HG02610 (cell line): Measurements from ENCODE around the gene GATA3.
A peak's percentile ranks its signal among the peaks of the same experiment; 100 is the strongest.
"Not testable (repeated sequence)": the region's sequence is repeated elsewhere in the genome, so short reads cannot be mapped to it uniquely, and the experiment has no call there.

Source experiments
- ATAC-seq: cut with Tn5 transposase; IDR thresholded peaks from one replicate; pipeline ENCODE4 v1.9.1; 2021; ENCODE audit warnings: mild to moderate bottlenecking, moderate library complexity; ENCODE audit not compliant: unreplicated experiment

GATA3 gene

GRCh38 chr10:8054494-8055407 is at the start of gene GATA3:
GATA3 (plus strand) TSS chr10:8054688; CDS start chr10:8055656, 968 bp downstream.
- peak; percentile 43 for ATAC-seq

DNA sequence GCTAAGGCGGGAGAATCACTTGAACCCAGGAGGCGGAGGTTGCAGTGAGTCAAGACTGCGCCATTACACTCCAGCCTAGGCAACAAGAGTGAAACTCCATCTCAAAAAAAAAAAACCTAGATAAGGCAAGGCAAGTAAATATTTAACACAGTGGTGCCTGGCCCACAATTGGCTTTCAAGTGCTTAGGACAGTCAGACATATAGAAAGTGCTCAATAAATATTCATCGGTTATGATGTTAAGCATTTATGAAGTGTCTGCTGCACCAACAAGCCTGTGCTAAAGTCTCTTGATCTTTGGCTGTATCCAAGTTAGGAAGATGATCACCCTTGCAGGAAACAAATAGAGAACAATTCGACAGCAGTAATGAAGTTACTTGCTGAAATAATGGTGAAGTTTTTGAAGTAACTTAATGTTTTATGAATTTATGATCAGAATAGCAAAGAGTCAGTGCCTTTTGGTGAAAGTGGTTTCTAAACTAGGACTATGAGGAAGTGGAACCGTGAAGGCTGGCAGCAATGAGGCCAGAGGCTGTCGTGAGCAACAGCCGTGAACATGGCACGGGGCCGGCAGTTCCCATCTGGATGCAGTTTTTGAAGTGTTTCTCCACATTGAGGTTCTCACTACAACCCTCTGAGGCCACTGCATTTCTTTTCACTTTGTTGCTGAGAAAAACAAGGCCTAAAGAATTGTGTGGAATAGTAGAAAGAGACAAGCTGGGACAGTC is 48.1 kb upstream of the GATA3 start:
- no peak for ATAC-seq

GRCh38 chr10:8009031-8009430 is 45.5 kb upstream of the GATA3 start:
- no peak for ATAC-seq

GRCh38 chr10:8013006-8013405 is 41.5 kb upstream of the GATA3 start:
- ATAC-seq: no peak

DNA sequence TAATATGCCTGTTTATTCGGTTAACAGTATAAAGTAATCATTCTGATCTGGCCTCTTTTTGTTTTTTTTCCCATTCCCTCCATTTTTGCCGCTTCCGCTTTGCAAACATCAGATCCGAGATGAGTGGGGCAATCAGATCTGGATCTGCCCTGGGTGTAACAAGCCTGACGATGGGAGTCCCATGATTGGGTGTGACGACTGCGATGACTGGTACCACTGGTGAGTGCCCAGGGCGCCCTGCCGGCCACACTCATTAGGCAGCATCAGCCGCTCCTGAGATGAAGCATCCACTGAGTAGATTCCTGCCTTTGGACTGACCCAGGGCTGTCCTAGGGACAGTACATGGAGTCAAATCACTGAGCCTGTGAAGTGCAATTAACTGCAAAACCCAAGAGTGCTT is 40.9 kb upstream of the GATA3 start:
- no peak for ATAC-seq

DNA sequence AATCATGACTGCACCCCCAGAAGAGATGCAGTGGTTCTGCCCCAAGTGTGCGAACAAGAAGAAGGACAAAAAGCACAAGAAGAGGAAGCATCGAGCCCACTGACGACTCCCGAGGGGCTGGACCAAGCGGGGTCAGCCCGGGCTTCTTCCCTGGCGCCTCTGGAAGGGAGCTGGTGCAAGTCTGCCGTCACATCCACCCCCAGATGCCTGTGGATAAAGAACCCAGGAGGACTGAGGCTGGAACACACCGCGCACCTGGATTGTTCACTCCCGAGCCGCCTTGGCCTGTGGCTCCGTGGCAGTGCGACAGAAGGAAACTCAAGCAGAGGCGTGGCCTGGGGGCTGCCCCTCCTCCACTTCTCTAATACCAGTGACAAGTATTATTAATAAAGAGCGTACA is 39.8 kb upstream of the GATA3 start:
- no peak for ATAC-seq

DNA sequence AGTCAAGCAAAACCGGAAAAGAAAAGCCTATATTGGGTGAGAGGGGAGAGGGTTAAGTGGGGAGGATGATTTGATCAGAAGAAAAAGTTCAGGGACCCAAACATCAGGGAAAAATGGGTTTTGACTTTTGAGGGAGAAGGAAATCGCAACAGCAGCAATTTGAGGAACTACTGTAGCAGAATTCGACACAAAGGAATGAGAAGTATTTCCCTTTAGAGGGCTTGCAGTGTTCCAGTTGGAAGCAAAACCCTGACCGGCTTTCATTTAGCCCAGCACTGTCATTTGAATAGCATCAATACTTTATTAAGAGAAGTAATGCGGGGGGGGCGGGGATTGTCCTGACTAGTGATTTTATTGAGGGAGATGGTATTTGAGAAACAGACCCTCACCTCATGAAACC is 37.2 kb upstream of the GATA3 start:
- ATAC-seq: no peak

DNA sequence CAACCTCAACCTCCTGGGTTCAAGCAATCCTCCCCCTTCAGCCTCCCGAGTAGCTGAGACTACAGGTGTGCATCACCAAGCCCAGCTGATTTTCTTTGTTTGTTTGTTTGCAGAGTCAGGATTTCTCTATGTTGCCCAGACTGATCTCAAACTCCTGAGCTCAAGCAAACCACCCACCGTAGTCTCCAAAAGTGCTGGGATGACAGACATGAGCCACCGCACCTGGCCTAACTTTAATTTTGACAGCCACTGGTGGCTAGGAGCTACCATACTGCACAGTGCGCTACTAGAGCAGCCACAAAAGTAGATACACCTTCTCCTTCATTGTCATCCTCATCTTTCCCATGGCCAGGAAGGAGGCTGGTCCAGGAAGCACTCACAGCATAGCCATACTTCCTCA is 31.2 kb upstream of the GATA3 start:
- no peak for ATAC-seq

DNA sequence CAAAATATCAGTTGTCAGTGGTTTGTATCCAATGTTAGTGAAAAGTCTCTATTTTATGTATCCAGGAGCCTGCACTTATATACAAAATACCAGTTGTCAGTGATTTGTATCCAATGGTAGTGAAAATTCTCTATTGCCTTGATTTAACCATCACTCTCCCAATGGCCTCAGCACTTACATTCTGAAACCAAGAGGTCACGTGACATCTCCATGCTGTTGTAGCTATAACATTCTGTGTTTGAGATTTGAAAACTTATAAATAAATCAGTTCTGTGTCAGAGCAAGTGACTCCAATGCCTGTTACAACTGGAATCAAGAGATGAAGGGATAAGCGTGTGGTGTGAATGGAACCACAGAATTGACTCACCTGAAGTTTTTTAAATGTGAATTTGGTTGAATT is 30.6 kb upstream of the GATA3 start:
- no peak for ATAC-seq

DNA sequence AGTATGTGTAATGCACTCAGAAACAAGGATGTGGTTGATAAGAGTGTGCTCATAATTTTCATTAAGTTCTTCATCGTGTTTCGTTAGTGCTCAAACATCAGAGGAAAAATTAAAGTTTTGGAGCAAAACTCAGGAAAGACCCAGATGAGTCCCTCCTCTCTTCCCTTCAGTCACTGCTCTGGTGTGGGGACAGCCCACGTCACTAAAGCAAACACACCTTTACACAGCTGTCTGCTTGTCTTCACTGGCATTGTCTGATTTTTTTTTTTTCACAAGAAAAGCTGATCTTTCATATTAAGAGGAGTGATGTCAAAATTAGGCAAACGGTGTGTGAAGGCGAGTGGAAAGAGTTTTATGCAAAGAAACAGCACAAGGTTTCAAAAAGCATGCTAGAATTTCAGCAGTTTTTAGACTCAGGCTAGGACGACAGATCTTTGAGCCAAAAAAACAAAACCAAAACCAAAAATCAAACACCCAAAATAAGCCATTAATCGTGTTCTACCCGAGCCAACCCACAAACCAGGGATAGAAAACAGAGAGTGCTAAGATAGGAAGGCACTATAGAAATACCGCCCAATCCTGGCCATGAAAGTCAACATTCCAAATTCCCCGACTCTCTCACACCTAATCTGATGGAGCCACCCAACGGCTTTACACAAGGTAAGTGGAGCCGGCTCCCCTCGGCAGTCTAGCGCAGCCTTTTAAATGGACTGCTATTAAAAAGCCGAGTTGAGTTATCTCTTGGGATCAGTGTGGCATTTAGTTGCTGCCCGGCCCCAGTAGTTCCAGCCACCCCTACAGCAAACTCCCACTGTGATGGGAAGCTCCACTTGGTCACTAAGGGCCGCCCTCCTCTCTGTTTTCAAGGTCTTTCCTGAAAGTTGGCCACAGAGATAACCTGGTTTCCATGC is 27.9 kb upstream of the GATA3 start:
- no peak for ATAC-seq

GRCh38 chr10:8031211-8031610 is 23.3 kb upstream of the GATA3 start:
- ATAC-seq: not testable (repeated sequence)

DNA sequence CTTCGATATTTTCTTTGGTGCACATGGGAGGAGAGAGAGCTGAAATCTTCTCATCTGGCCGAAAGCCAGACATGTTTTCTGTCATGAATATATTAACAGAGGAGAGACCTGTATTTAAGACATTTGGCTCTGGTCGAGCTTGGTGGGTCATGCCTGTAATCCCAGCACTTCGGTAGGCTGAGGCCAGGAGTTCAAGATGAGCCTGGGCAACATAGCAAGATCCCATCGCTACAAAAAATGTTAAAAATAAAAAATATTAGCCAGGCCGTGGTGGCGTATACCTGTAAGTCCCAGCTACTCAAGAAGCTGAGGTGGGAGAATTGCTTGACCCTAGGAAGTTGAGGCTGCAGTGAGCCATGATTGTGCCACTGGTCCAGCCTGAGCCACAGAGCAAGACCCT is 21.9 kb upstream of the GATA3 start:
- no peak for ATAC-seq

- no peak for ATAC-seq
Observed at GRCh38 chr10:8033812-8034465, 20.5 kb upstream of the GATA3 start.

- no peak for ATAC-seq
Observed at GRCh38 chr10:8034466-8035005, 20.0 kb upstream of the GATA3 start.

- no peak for ATAC-seq
Observed at GRCh38 chr10:8035006-8035640, 19.4 kb upstream of the GATA3 start.

GRCh38 chr10:8035641-8036470 is 18.6 kb upstream of the GATA3 start:
- ATAC-seq: no peak

DNA sequence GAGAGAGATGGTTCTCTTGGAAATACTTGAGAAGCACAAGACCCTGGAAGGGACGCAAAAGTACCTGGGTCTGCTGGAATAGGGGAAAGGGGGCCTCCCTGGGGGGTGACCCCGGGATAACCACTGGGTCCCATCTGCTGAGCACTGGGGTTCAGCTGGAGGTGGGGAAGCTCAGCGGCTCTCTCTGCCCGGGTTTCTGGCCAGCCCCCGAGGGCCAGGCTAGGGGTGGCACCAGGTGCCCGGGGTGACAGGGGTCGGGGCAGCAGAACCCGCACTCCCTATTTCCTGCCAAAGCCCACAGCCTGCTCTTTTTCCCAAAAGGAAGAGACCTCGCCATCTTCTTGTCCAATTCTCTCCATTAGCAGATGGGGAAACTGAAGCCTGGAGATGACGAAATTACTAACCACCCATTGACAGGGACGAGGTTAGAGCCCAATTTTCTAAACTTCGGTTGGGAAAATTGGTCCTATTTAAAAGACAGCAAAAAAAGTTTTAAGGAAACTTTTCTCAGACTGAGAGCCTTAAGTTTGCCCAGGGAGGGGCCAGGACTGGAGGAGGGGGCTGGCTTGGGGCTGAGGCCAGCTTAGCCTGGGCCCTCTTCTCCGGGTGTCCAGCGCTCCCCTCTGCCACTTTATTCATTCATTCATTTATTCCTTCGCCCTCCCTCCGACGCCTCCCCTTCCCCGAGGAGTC is 17.8 kb upstream of the GATA3 start:
- ATAC-seq: no peak

DNA sequence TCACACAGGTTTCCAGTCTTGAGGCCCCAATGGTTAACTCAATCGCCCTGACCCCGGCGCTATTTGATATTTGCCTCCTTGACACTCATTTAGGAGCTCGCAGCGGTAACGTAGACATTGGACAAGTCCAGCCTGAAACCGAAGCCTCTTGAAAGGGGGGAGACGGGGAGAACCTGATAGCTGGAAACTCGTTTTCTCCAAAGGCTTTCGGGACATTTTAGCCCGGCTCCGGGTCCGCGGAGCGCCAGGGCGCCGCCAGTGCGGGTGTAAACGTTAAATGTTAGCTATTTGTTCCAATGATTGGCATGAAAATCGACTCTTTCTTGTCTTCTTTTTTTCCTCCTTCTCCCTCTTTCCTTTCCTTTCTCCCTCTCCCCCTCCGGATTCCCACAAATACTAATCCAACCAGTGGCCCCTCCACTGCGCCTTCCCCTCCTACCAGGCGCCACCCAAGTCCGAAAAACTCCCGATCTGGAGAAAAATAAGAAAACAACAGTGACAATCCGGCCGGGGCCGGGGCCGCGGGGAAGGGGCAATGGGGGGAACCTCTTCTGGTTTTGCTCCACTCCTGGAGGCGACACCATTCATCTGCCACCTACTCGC is 17.2 kb upstream of the GATA3 start:
- ATAC-seq: no peak
